ENCODE results near the gene TGFBR3.

GRCh38 chr1:91733108-91733710 lies 152.7 kb downstream of the TGFBR3 start:
- TF ChIP-seq, protein P1, sequence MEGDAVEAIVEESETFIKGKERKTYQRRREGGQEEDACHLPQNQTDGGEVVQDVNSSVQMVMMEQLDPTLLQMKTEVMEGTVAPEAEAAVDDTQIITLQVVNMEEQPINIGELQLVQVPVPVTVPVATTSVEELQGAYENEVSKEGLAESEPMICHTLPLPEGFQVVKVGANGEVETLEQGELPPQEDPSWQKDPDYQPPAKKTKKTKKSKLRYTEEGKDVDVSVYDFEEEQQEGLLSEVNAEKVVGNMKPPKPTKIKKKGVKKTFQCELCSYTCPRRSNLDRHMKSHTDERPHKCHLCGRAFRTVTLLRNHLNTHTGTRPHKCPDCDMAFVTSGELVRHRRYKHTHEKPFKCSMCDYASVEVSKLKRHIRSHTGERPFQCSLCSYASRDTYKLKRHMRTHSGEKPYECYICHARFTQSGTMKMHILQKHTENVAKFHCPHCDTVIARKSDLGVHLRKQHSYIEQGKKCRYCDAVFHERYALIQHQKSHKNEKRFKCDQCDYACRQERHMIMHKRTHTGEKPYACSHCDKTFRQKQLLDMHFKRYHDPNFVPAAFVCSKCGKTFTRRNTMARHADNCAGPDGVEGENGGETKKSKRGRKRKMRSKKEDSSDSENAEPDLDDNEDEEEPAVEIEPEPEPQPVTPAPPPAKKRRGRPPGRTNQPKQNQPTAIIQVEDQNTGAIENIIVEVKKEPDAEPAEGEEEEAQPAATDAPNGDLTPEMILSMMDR (IDR thresholded peaks at IDR 0.05; ENCODE audit: low read depth, low read length), result no peak
- TF ChIP-seq EZH2phosphoT487 (IDR thresholded peaks at IDR 0.05; ENCODE audit: low read depth), result no peak

All from OCI-LY3 (cell line).